Measurements from ENCODE around the gene BRINP3. TPM values are rescaled to one million over a fixed set of nuclear protein-coding genes. Genes with fewer than 3 reads are reported as not detected.

Gene BRINP3
- total and polyA plus RNA-seq, 2 experiments from 2014 or later: not detected

- Histone ChIP-seq H3K36me3 (ENCODE audit: insufficient read depth) (no peaks in the 10 kb centered on the region), H2AFZ (no peak overlapping the region), H3K4me2 (no peak overlapping the region), H3K79me2 (replicated peaks; ENCODE audit: insufficient read depth) (no peaks in the 10 kb centered on the region), H3K9me2 (ENCODE audit: insufficient read depth) (no peaks in the 10 kb centered on the region), H3K4me3 (no peak overlapping the region), H3F3A (replicated peaks; ENCODE audit: low read depth) (no peaks in the 10 kb centered on the region), H3K27me3 (ENCODE audit: insufficient read depth) (no peaks in the 10 kb centered on the region), H3K4me1 (ENCODE audit: insufficient read depth) (no peaks in the 10 kb centered on the region), H3K27ac (ENCODE audit: low read depth) (no peak overlapping the region), H4K20me1 (replicated peaks; ENCODE audit: insufficient read depth) (no peaks in the 10 kb centered on the region)
- Mint-ChIP-seq H3K36me3 (ENCODE audit: low read depth) (no peaks in the 10 kb centered on the region), H3K4me3 (no peak overlapping the region), H3K27ac (no peak overlapping the region), H3K4me1 (no peaks in the 10 kb centered on the region), H3K9me3 (no peaks in the 10 kb centered on the region), H3K27me3 (ENCODE audit: insufficient read depth, low read depth, poor library complexity) (no peaks in the 10 kb centered on the region)
- DNase-seq (ENCODE audit: low spot score) (no peak), ATAC-seq (no peak)
- TF ChIP-seq JUNB (IDR thresholded peaks at IDR 0.05; ENCODE audit: unreplicated experiment) (no peak), ETS1 (IDR thresholded peaks at IDR 0.05) (no peak), ZNF331 (CRISPR knock-in tag; IDR thresholded peaks at IDR 0.05; ENCODE audit: low read depth) (no peak), NANOG (IDR thresholded peaks at IDR 0.05; ENCODE audit: borderline replicate concordance) (no peak), STAT1 (IDR thresholded peaks at IDR 0.05; ENCODE audit: unreplicated experiment) (no peak)
Measured at GRCh38 chr1:190244406-190244805, 233.3 kb downstream of the BRINP3 start.

GRCh38 chr1:190243056-190243455, 234.6 kb downstream of the BRINP3 start:
- no peaks in the 10 kb centered on the region for H3K36me3 ChIP-seq (ENCODE audit: insufficient read depth)
- no peak for DNase-seq (ENCODE audit: low spot score)
- no peak overlapping the region for H3K4me3 Mint-ChIP-seq
- no peak for ATAC-seq
- no peaks in the 10 kb centered on the region for H3K79me2 ChIP-seq (replicated peaks; ENCODE audit: insufficient read depth)
- no peak overlapping the region for H3K27ac ChIP-seq (ENCODE audit: low read depth)
- H3K27me3 Mint-ChIP-seq (ENCODE audit: insufficient read depth, low read depth, poor library complexity): no peaks in the 10 kb centered on the region
- no peaks in the 10 kb centered on the region for H4K20me1 ChIP-seq (replicated peaks; ENCODE audit: insufficient read depth)
- no peak overlapping the region for H3K4me3 ChIP-seq
- H3K4me1 ChIP-seq (ENCODE audit: insufficient read depth): no peaks in the 10 kb centered on the region
- H3K9me3 Mint-ChIP-seq: no peaks in the 10 kb centered on the region
- H3K27me3 ChIP-seq (ENCODE audit: insufficient read depth): no peaks in the 10 kb centered on the region
- H3K27ac Mint-ChIP-seq: no peak overlapping the region
- no peaks in the 10 kb centered on the region; the same call in 1 of the 2 replicates for H3K9me2 ChIP-seq (ENCODE audit: insufficient read depth)
- no peaks in the 10 kb centered on the region for H3K4me1 Mint-ChIP-seq
- no peak overlapping the region for H3K4me2 ChIP-seq
- H2AFZ ChIP-seq: no peak overlapping the region
- no peaks in the 10 kb centered on the region for H3F3A ChIP-seq (replicated peaks; ENCODE audit: low read depth)
- H3K36me3 Mint-ChIP-seq (ENCODE audit: low read depth): no peaks in the 10 kb centered on the region
- no peak for TF ChIP-seq CREB1 (CRISPR knock-in tag; IDR thresholded peaks at IDR 0.05; ENCODE audit: low read depth)
- no peak for TF ChIP-seq NANOG (IDR thresholded peaks at IDR 0.05; ENCODE audit: borderline replicate concordance)
- TF ChIP-seq ZNF114 (CRISPR knock-in tag; IDR thresholded peaks at IDR 0.05): no peak
- TF ChIP-seq EZH2 (IDR thresholded peaks at IDR 0.05; ENCODE audit: low read depth, unreplicated experiment): no peak
- no peak for TF ChIP-seq REST (IDR thresholded peaks at IDR 0.05; ENCODE audit: unreplicated experiment)
- no peak for TF ChIP-seq ZNF331 (CRISPR knock-in tag; IDR thresholded peaks at IDR 0.05; ENCODE audit: low read depth)
- no peak for TF ChIP-seq EZH2phosphoT487 (IDR thresholded peaks at IDR 0.05; ENCODE audit: unreplicated experiment)
- no peak for TF ChIP-seq ETS1 (IDR thresholded peaks at IDR 0.05)
- no peak for TF ChIP-seq POLR2AphosphoS5 (IDR thresholded peaks at IDR 0.05; ENCODE audit: low read depth)
